Vein endothelial cell (primary cell): ENCODE results near the gene TMTC3. TPM values are rescaled to one million over a fixed set of nuclear protein-coding genes. Genes with fewer than 3 reads are reported as not detected.

Experiments used
- total RNA-seq: library from RNA; depleted of rRNA; stranded (reverse); fragments of >200 nt; gene quantifications from 2 replicates; pipeline ENCODE4 v1.2.3, GENCODE V29; 2012

Gene TMTC3
- total RNA-seq = 32.0 and 39.2 TPM in 2 replicates

DNA sequence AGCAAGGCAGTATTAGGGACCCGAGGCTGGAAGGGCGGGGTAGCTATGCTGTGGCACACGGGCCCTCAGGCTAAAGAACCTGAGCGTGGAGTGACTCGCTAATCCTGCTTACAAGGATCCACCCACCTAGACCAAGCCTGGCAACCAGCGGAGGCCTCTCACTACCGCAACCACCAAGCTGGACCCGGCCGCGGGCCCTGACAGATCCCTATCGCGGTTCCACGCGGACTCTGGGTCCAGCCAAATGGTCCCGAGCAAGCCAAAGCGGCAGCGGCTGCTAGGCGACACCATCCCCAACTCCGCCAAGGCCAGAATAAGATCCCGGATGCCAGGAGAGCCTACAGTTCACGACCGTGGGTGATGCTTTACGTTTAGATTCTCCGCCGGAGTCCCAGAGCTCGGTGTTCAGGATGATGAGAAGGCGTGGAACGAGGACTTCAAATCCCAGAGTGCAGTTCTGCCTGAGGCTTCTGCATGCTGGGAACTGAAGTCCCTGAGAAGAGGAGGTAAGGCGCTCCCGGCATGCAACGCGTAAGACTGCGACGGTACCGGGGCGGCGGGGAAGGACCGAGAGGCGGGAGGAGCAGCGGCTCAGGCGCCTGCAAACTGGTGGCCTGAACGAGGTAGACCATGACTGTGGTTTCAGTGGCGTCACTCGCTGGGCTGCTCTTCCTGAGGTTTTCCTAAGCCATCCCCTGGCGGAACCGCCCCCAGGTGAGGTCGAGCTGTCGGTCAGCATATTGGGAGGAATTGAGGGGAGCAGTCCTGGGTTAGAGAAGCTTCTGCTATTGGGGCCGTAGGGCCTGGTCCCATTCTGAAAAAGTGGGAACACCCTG lies at the start of gene TMTC3, which contains the start of gene CEP290:
TMTC3 (plus strand) TSS at position 534 of the 836 bp plus-strand sequence. CDS start 6,009 bp downstream, outside the sequence.
CEP290 (minus strand) TSS at position 315 of the 836 bp plus-strand sequence. CDS start 781 bp downstream, outside the sequence.

Other genes with a start within 250 kb of the TMTC3 start
- gene C12orf50, start 112.9 kb upstream of the TMTC3 start, total RNA-seq = not detected in 2 replicates
- 16.5 and 16.7 TPM in 2 replicates for gene CEP290, start 219 bp upstream of the TMTC3 start, total RNA-seq